OCI-LY3 (cell line): ENCODE data around the gene SMYD3.

Experiments used
- EZH2phosphoT487 ChIP-seq: fragments of 200-600 bp; shearing (Covaris generic); IDR thresholded peaks from 2 replicates; pipeline ENCODE4 v1.6.1; 2018; ENCODE audit warnings: antibody characterized with exemption, mixed run types, low read depth
- TF ChIP-seq, protein P1 (sequence below): fragments of 200-600, 300-600 bp; sonication (generic); IDR thresholded peaks from 2 replicates; pipeline ENCODE4 v1.5.1; 2014; ENCODE audit warnings: antibody characterized with exemption, low read length, low read depth

DNA sequence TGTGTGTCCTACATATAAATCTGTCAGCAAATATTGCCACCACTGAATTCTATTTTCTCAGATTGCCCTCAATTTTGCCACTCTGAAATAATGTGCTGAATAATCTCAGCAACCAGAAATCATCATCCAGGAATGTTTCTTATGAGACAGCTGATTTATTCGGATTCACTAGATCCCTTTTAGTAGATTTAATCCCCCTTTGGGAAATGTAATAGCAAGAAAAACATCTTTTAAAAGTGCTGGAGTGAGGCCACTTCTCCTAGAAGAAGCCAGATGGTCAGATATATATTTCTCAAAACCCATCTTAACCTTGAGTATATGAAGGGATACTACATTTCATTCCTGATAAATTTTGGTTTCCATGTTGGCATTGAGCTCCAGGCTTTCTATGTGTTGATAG, 327.7 kb downstream of the SMYD3 start:
- TF ChIP-seq, protein P1, sequence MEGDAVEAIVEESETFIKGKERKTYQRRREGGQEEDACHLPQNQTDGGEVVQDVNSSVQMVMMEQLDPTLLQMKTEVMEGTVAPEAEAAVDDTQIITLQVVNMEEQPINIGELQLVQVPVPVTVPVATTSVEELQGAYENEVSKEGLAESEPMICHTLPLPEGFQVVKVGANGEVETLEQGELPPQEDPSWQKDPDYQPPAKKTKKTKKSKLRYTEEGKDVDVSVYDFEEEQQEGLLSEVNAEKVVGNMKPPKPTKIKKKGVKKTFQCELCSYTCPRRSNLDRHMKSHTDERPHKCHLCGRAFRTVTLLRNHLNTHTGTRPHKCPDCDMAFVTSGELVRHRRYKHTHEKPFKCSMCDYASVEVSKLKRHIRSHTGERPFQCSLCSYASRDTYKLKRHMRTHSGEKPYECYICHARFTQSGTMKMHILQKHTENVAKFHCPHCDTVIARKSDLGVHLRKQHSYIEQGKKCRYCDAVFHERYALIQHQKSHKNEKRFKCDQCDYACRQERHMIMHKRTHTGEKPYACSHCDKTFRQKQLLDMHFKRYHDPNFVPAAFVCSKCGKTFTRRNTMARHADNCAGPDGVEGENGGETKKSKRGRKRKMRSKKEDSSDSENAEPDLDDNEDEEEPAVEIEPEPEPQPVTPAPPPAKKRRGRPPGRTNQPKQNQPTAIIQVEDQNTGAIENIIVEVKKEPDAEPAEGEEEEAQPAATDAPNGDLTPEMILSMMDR = no peak
- TF ChIP-seq EZH2phosphoT487 = no peak
